Body of pancreas (tissue), 4 donors: ENCODE measurements around the gene SOX18. TPM values are rescaled to one million over a fixed set of nuclear protein-coding genes. Genes with fewer than 3 reads are reported as not detected.

Experiments
- ATAC-seq: fragments of 150-250 bp; one replicate; pipeline ENCODE4 v1.9.1; 2016
- DNase-seq, 4 donors: peaks; one replicate each; pipeline ENCODE4 v3.0.0-alpha.2; 2019
- H3K27ac ChIP-seq, 4 donors: fragments of 200-600 bp; sonication (generic); 1 replicate in 3 of 4; 2 replicates in 1 of 4; pipeline versions ENCODE4 v1.5.1 to v1.6.1; 2016 to 2019; ENCODE audit warnings: mild to moderate bottlenecking in 1 of 4, mixed read lengths in 1 of 4, moderate library complexity in 1 of 4
- H3K27me3 ChIP-seq, 2 donors: fragments of 200-600 bp; sonication (generic); one replicate each; pipeline ENCODE4 v1.6.0; 2016; ENCODE audit warnings: mild to moderate bottlenecking in 1 of 2
- H3K36me3 ChIP-seq, 2 donors: fragments of 200-600 bp; sonication (generic); replicated peaks in 1 of 2; 2 replicates each; pipeline ENCODE4 v1.5.1; 2016; ENCODE audit warnings: low read depth in 2 of 2; ENCODE audit not compliant: insufficient read depth in 1 of 2
- H3K4me1 ChIP-seq: fragments of 200-600 bp; sonication (generic); one replicate; pipeline ENCODE4 v1.6.0; 2016
- H3K4me3 ChIP-seq, 2 donors: fragments of 200-600 bp; sonication (generic); 1 replicate in 1 of 2; 2 replicates in 1 of 2; pipeline ENCODE4 v1.5.1; 2016 to 2019
- H3K9me3 ChIP-seq, 3 donors: fragments of 200-600 bp; sonication (generic); 1 replicate in 2 of 3; 2 replicates in 1 of 3; pipeline ENCODE4 v1.5.1; 2016
- POLR2A ChIP-seq, 3 donors: fragments of 450-650 bp; IDR thresholded peaks; one replicate each; pipeline ENCODE4 v1.6.1; 2016; ENCODE audit warnings: antibody characterized with exemption in 3 of 3, mild to moderate bottlenecking in 2 of 3
- WGBS, 2 donors: methylation state at CpG; one replicate each; pipeline ENCODE4 v1.1.5; 2017; 5-methylcytosine and 5-hydroxymethylcytosine counted together
- intact Hi-C: fragments of 100-400 bp; cut with DNase I; formaldehyde crosslinking; loops from one replicate; pipeline ENCODE4 v1.15.1; 2023
- total RNA-seq, 2 donors: library from RNA; depleted of rRNA; stranded (reverse); fragments of >200 nt; gene quantifications; one replicate each; pipeline ENCODE4 v1.1.0, GENCODE V29; 2016
- TF ChIP-seq, protein P1 (sequence below), 7 experiments: fragments of 450-650 bp in 4 of 7; fragments of 200-600 bp in 3 of 7; sonication (generic) in 3 of 7; IDR thresholded peaks; one replicate each; pipeline ENCODE4 v1.5.1; 2016 to 2019; ENCODE audit warnings: antibody characterized with exemption in 7 of 7

The SOX18 gene
- total RNA-seq, 2 donors from 2014 or later, result 6.5 to 17.1 TPM

DNA sequence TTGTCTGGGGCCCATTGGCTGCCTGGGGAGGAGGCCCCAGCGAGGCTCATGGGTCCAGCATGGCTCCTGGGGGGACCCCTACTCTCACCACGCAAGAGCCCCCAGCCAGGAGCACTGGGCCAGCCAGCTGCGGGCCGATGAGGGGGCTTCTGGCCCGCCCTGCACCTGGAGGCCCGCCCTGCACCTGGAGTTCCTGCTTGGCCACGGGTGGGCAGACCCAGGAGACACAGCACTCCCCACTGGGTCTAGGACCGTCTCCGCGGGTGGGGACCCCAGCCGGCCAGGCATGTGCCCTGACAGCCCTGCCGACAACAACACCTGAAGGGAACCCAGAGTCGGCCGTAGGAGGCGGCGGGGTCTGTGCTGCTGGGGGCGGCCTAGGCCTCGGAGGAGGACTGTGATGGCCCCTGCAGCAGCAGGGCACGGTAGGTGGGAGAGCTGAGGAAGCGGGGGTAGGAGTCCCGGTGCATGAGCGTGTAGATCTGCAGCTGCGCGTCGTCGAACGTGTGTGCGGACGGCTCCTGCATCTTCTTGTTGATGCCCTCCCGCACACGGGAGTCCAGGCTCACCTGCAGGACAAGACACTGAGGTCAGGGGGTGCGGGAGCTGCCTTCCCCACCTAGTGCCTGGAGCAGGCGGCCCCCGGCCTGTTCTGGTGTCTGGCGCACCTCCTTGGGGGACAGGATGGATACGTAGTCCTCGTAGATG, 24.2 kb upstream of the SOX18 start:
- no peaks in the 10 kb centered on the region for H3K27me3 ChIP-seq
- no peak for TF ChIP-seq POLR2A (IDR thresholded peaks at IDR 0.05)
- TF ChIP-seq, protein P1, sequence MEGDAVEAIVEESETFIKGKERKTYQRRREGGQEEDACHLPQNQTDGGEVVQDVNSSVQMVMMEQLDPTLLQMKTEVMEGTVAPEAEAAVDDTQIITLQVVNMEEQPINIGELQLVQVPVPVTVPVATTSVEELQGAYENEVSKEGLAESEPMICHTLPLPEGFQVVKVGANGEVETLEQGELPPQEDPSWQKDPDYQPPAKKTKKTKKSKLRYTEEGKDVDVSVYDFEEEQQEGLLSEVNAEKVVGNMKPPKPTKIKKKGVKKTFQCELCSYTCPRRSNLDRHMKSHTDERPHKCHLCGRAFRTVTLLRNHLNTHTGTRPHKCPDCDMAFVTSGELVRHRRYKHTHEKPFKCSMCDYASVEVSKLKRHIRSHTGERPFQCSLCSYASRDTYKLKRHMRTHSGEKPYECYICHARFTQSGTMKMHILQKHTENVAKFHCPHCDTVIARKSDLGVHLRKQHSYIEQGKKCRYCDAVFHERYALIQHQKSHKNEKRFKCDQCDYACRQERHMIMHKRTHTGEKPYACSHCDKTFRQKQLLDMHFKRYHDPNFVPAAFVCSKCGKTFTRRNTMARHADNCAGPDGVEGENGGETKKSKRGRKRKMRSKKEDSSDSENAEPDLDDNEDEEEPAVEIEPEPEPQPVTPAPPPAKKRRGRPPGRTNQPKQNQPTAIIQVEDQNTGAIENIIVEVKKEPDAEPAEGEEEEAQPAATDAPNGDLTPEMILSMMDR (IDR thresholded peaks at IDR 0.05), result no peak
- peaks cover 7% of the 10 kb centered on the region for H3K4me1 ChIP-seq
- no peaks in the 10 kb centered on the region for H3K36me3 ChIP-seq
- DNase-seq, result no peak
- H3K27ac ChIP-seq, result no peak overlapping the region
- intact Hi-C loops, result no loop called here
- ATAC-seq, result no peak
- H3K4me3 ChIP-seq, result no peak overlapping the region
- 91 to 92% methylated on average over 30 to 31 of the region's 37 CpGs for WGBS, 2 donors
- H3K9me3 ChIP-seq, result no peaks in the 10 kb centered on the region

DNA sequence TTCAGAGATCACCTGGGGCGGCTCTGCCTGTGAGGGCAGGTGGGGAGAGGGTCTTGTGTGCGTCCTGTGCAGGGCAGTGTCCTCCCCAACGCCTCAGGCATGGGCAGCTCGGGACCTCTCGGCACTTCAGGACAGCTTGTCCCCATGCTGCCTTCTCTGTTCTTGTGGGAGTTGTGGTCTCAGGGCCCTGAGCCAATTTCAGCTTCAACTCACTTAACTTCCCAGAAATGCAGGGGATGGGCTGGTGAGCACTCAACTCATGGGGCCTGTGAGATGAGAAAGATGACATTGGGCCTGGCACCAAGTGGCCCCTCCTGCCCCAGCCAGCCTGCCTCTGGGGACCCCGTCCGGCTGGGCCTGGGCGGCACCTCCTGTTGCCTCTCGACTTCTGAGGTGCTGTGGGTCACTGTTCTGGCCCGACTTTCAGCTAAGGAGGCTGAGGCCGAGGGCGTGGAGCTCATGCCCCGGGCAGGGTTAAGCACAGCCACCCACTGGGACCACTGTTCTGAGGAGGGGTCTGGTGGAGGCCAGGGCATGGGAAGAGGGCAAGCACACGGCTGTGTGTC, 23.1 kb upstream of the SOX18 start:
- TF ChIP-seq POLR2A (IDR thresholded peaks at IDR 0.05), result no peak
- TF ChIP-seq, protein P1 (IDR thresholded peaks at IDR 0.05), result no peak
- no peaks in the 10 kb centered on the region for H3K36me3 ChIP-seq
- intact Hi-C loops, result no loop called here
- no peak overlapping the region for H3K4me3 ChIP-seq
- 57 to 84% methylated on average over 1 to 14 of the region's 14 CpGs for WGBS, 2 donors
- no peaks in the 10 kb centered on the region for H3K27me3 ChIP-seq
- no peaks in the 10 kb centered on the region for H3K9me3 ChIP-seq
- no peaks in the 10 kb centered on the region for H3K4me1 ChIP-seq
- DNase-seq (no peak), ATAC-seq (no peak)
- H3K27ac ChIP-seq, result no peak overlapping the region

DNA sequence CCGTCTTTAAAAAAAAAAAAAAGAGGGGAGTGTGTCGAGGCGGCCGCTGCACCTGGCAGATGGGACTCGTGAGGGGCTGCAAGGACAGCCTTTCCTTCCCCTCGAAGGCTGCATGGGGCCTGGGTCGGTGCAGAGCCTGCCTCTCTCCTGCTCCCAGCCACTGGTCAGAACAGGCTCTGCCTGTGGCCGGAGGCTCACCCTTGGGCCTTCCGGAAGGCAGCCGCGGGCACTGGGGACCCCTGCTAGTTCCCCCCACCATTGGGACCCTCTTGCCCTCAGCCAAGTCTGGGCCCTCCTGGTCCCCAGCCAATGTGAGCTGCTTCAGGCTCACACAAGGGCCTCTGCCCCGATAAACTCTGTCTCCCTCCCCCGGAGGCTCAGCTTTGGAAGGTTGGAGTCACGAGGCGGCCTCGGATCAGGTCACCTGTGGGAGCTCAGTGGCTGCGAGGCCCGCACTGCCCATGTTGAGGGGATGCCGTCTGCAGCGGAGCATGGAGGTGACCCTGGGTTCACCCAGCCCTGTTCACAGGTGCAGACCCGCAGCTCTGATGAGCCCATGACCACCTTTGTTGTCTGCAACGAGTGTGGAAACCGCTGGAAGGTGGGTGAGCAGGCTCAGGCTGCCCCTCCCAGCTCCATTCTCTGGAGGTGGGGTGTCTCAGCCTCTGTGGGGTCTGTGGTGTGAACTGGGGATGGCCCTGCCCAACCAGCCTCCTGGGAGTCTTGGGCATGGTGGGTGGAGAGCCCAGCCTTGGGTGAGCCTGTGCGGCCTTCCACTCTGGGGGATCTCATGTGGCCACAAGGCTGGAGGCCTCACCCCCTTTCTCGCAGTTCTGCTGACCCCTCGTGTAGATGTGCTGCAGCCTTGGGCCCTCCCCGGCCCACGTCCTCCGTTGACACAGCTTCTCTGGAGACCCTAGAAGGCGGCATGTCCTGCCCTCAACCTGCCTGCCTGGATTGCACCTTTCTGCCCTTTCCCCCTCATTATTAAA, 22.2 kb upstream of the SOX18 start:
- no peak for TF ChIP-seq POLR2A (IDR thresholded peaks at IDR 0.05)
- TF ChIP-seq, protein P1 (IDR thresholded peaks at IDR 0.05), result no peak
- Histone ChIP-seq H3K36me3 (no peaks in the 10 kb centered on the region), H3K27me3 (no peaks in the 10 kb centered on the region), H3K4me3 (no peak overlapping the region), H3K9me3 (no peaks in the 10 kb centered on the region), H3K27ac (no peak overlapping the region), H3K4me1 (no peaks in the 10 kb centered on the region)
- 83% methylated on average over 12 to 29 of the region's 30 CpGs for WGBS, 2 donors
- intact Hi-C loops, result no loop called here
- no peak for ATAC-seq
- no peak for DNase-seq

DNA sequence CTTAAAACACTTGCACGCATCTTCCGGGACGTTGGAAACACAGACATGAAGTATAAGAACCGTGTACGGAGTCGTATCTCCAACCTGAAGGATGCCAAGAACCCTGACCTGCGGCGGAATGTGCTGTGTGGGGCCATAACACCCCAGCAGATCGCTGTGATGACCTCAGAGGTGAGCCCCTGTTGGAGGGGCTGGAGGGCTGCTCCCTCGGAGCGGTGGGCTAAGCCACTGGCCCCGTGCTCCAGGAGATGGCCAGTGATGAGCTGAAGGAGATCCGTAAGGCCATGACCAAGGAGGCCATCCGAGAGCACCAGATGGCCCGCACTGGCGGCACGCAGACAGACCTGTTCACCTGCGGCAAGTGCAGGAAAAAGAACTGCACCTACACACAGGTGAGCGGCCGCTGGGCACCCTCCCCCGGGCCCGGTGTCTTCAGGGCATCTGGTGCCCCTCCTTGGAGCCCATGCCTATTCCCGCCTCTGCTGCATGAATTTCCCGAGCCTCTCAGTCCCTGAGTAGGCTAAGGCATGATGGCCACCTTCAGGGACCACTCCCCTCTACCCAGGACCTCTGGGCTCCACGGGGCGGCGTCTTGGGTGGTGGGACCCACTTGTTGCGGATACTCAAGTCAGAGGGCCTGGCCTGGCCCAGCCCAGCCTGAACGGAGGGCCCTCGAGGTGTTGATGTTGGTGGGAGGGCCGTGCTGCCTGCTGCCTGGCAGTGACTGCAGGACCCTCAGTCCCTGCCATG, 21.0 kb upstream of the SOX18 start:
- H3K36me3 ChIP-seq, result no peaks in the 10 kb centered on the region
- TF ChIP-seq POLR2A (IDR thresholded peaks at IDR 0.05), result no peak
- TF ChIP-seq, protein P1 (IDR thresholded peaks at IDR 0.05), result no peak

More for the DNA sequence above, 21.0 kb upstream of the SOX18 start:
- Histone ChIP-seq H3K9me3 (no peaks in the 10 kb centered on the region), H3K4me1 (no peaks in the 10 kb centered on the region), H3K27me3 (no peaks in the 10 kb centered on the region), H3K4me3 (no peak overlapping the region), H3K27ac (no peak overlapping the region)
- intact Hi-C loops, result no loop called here
- 91 to 95% methylated on average over 11 to 31 of the region's 31 CpGs for WGBS, 2 donors
- DNase-seq (no peak), ATAC-seq (no peak)
